HUDEP-2 (cell line): ENCODE data around the gene PIGU.
A peak's percentile ranks its signal among the peaks of the same experiment; 100 is the strongest.
"Not testable (repeated sequence)": the region's sequence is repeated elsewhere in the genome, so short reads cannot be mapped to it uniquely, and the experiment has no call there.

Source experiments
- DNase-seq, 76 experiments: peaks; one replicate each; lab custom pipeline; 2025; ENCODE audit not compliant: unreplicated experiment in 76 of 76; lab: John Stamatoyannopoulos, UW

PIGU gene

GRCh38 chr20:34516247-34517113, 160.4 kb downstream of the PIGU start, which contains the start of gene DYNLRB1:
DYNLRB1 (plus strand) TSS chr20:34516422; CDS start chr20:34516459, 37 bp downstream.
- peak in 75 of 76 experiments; percentile 20 to 96 (median 87) for DNase-seq

DNA sequence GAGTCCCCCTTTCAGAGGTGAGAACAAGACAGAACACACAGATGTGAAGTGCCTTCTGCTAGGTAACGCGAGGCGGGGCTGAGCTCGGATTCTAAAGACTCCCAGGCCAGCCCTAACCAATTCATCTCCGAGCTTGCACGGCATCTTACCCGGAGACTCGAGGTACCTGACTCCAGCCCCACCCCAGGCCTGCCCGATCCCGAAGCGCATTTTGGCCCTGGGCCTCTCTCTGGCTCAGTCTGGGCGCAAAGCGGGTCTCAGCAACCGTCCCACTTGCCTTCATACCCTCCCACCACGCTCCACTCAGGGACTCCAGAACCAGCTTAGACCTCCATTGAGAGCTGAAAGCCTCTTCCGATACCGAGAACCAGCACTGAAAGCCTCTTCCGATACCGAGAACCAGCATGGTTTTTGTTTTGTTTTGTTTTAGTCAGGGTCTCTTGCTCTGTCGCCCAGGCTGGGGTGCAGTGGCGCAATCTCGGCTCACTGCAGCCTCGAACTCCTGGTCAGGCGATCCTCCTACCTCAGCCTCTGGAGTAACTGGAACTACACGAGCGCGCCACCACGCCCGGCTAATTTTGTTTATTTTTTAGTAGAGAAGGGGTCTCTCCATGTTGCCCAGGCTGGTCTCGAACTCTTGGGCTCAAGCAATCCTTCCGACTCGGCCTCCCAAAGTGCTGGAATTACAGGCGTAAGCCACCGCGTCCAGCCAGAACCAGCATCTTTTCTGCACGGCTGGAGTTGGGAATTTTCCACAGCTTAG, 161.2 kb downstream of the PIGU start:
- peak in 68 of 76 experiments; percentile 13 to 79 (median 56) for DNase-seq

- no peak for DNase-seq
Measured at GRCh38 chr20:34514897-34515483, 161.9 kb downstream of the PIGU start.

- not testable (repeated sequence) for DNase-seq
Measured at GRCh38 chr20:34514034-34514433, 162.9 kb downstream of the PIGU start.

DNA sequence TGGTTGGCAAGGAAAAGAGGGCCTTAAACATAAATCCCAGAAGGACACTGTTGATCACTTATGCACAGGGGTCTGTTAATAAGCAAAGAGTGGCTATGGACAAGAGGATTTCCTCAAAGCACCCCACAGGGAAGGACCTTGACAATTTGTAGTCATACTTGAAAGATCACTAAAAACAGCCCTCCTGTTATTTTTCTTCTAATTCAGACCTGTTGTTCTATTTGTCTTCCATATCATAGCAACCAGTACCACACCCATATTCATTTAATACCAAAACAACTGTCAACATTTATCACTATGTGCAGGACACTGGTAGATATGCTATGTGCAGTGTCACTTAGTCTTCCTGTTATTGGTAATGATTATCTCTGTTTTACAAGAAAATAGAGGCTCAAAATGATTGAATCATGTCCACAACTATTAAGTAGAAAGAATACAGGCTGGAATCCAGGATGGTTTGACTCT, 163.9 kb downstream of the PIGU start:
- DNase-seq = peak in 14 of 76 experiments; percentile 2 to 52 (median 23)

DNA sequence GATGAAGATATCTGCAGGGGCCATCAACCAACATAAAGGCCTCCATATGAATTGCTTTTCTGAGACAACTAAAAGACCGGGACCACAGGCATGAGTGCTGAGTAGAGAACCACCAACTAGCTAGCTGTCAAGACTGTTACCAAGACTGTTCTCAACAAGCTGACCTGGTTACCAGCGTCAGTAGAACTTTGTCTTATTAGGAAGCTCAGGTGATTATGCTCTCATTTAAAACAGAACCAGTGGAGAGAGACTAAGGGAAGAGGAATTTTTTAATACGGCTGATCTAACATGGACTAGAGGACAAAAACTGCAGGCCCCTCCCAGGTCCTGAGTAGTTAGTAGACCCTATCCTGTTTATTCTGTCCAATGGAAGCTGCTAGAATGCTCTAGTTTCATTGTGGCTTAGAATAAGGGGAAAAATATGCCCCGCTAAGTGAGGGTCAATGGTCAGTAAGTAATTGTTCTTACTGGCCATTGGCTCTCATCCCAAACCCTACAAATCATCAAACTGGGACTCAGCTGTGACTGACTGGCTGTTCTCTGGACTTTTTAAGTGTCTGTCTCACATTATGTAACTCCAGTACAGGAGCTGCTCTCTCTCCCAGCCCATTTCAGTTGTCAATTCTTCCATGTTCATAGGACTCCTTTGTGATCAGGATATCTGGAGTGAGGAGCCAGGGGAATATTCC, 164.5 kb downstream of the PIGU start:
- no peak for DNase-seq

DNA sequence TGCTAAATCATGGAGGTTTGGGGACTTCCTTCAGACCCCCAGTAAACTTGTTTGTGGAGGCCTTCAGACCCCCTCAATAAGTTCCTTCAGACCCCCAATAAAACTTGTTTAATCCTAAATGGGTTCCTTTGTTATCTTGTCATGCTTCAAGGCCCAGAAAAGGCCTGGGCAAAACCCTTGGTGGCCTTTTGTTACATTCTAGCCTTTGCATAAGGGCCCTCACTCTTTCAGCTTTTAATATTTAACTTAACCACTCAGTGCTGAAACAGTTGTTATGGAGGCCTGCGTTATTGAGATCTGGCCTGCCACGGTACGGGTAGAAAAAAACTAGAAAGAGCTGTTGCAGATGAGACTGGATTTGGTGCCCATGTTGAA, 165.0 kb downstream of the PIGU start:
- no peak for DNase-seq

- DNase-seq = no peak
Measured at GRCh38 chr20:34510575-34510974, 166.3 kb downstream of the PIGU start.
